NB4 (cell line): ENCODE results near the gene ZNF43.

Experiments used
- DNase-seq: peaks from one replicate; pipeline ENCODE4 v3.0.0; 2010; ENCODE audit warnings: low read depth
- H3K4me3 ChIP-seq: one replicate; pipeline ENCODE4 v1.5.1; 2011; ENCODE audit warnings: mild to moderate bottlenecking, low read depth, low read length, moderate library complexity
- CTCF ChIP-seq: IDR thresholded peaks from one replicate; pipeline ENCODE4 v1.5.1; 2012; ENCODE audit warnings: low read depth, low read length
- MAX ChIP-seq: IDR thresholded peaks from 2 replicates; pipeline ENCODE4 v1.6.1; 2011; ENCODE audit warnings: low read depth, low read length
- MYC ChIP-seq: IDR thresholded peaks from 2 replicates; pipeline ENCODE4 v1.6.1; 2011; ENCODE audit warnings: low read depth, low read length
- POLR2A ChIP-seq: IDR thresholded peaks from 2 replicates; pipeline ENCODE4 v1.6.1; 2011; ENCODE audit warnings: mild to moderate bottlenecking; ENCODE audit not compliant: insufficient read length; ENCODE audit errors: extremely low read depth

The ZNF43 gene

GRCh38 chr19:21856773-21857514, 21.0 kb upstream of the ZNF43 start:
- no peak overlapping the region for H3K4me3 ChIP-seq
- DNase-seq: no peak
- no peak for TF ChIP-seq MYC
- TF ChIP-seq CTCF: no peak
- no peak for TF ChIP-seq MAX
- no peak for TF ChIP-seq POLR2A

GRCh38 chr19:21851596-21852345, 15.8 kb upstream of the ZNF43 start:
- peak overlapping the region; percentile 94 for H3K4me3 ChIP-seq
- TF ChIP-seq CTCF (no peak), MAX (0 out of 2 replicates have a peak, but pooled peaks have one; percentile 20), MYC (peak; percentile 47), POLR2A (peak; percentile 81)
- DNase-seq: peak; percentile 98

GRCh38 chr19:21850656-21851255, 14.8 kb upstream of the ZNF43 start:
- TF ChIP-seq MAX (no peak), POLR2A (no peak), MYC (no peak), CTCF (no peak)
- H3K4me3 ChIP-seq: peak overlapping the region; percentile 94
- DNase-seq: peak; percentile 18

GRCh38 chr19:21848706-21849105, 12.7 kb upstream of the ZNF43 start:
- no peak overlapping the region for H3K4me3 ChIP-seq
- DNase-seq: no peak
- TF ChIP-seq CTCF: no peak
- no peak for TF ChIP-seq POLR2A
- no peak for TF ChIP-seq MYC
- no peak for TF ChIP-seq MAX

GRCh38 chr19:21843081-21843480, 7.1 kb upstream of the ZNF43 start:
- no peak for DNase-seq
- TF ChIP-seq MYC: no peak
- no peak overlapping the region for H3K4me3 ChIP-seq

GRCh38 chr19:21841488-21842097, 5.6 kb upstream of the ZNF43 start:
- no peak overlapping the region for H3K4me3 ChIP-seq
- TF ChIP-seq POLR2A: no peak
- no peak for TF ChIP-seq MAX
- no peak for TF ChIP-seq MYC
- TF ChIP-seq CTCF: no peak
- no peak for DNase-seq
